ENCODE data around the gene VASH1.

VASH1 gene

GRCh38 chr14:76778546-76779215 lies 17.4 kb downstream of the VASH1 start:
- Histone ChIP-seq H3K9me3 (ENCODE audit: control insufficient read depth, low read length) (no peaks in the 10 kb centered on the region), H3K4me1 (ENCODE audit: control insufficient read depth, insufficient read depth, low read length) (peaks cover 7% of the 10 kb centered on the region), H3K27me3 (ENCODE audit: control insufficient read depth, insufficient read depth, low read length, poor library complexity, severe bottlenecking) (no peaks in the 10 kb centered on the region), H3K27ac (ENCODE audit: insufficient read depth, low read depth, low read length, poor library complexity, severe bottlenecking) (no peak overlapping the region), H3K36me3 (ENCODE audit: control insufficient read depth, insufficient read depth, low read length) (peaks cover 11% of the 10 kb centered on the region), H3K4me3 (ENCODE audit: insufficient read depth, low read depth, low read length) (no peak overlapping the region)
- WGBS, 2 experiments: 94% methylated on average over 16 of the region's 16 CpGs

- no peak overlapping the region for H3K27ac ChIP-seq (ENCODE audit: insufficient read depth, low read depth, low read length, poor library complexity, severe bottlenecking)
- H3K36me3 ChIP-seq (ENCODE audit: control insufficient read depth, insufficient read depth, low read length): peaks cover 11% of the 10 kb centered on the region
- H3K4me1 ChIP-seq (ENCODE audit: control insufficient read depth, insufficient read depth, low read length): peaks cover 7% of the 10 kb centered on the region
- 93 to 97% methylated on average over 7 of the region's 7 CpGs for WGBS, 2 experiments
- no peaks in the 10 kb centered on the region for H3K9me3 ChIP-seq (ENCODE audit: control insufficient read depth, low read length)
- no peak overlapping the region for H3K4me3 ChIP-seq (ENCODE audit: insufficient read depth, low read depth, low read length)
- H3K27me3 ChIP-seq (ENCODE audit: control insufficient read depth, insufficient read depth, low read length, poor library complexity, severe bottlenecking): no peaks in the 10 kb centered on the region
Measured at GRCh38 chr14:76779221-76780057, 18.2 kb downstream of the VASH1 start.

GRCh38 chr14:76780058-76780345 lies 18.7 kb downstream of the VASH1 start:
- Histone ChIP-seq H3K9me3 (ENCODE audit: control insufficient read depth, low read length) (no peaks in the 10 kb centered on the region), H3K36me3 (ENCODE audit: control insufficient read depth, insufficient read depth, low read length) (peaks cover 11% of the 10 kb centered on the region), H3K4me1 (ENCODE audit: control insufficient read depth, insufficient read depth, low read length) (peaks cover 7% of the 10 kb centered on the region), H3K27me3 (ENCODE audit: control insufficient read depth, insufficient read depth, low read length, poor library complexity, severe bottlenecking) (no peaks in the 10 kb centered on the region), H3K27ac (ENCODE audit: insufficient read depth, low read depth, low read length, poor library complexity, severe bottlenecking) (no peak overlapping the region), H3K4me3 (ENCODE audit: insufficient read depth, low read depth, low read length) (no peak overlapping the region)
- 95 to 97% methylated on average over 2 of the region's 2 CpGs for WGBS, 2 experiments

GRCh38 chr14:76780360-76780759 lies 19.1 kb downstream of the VASH1 start:
- H3K4me1 ChIP-seq (ENCODE audit: control insufficient read depth, insufficient read depth, low read length): peaks cover 7% of the 10 kb centered on the region
- WGBS, 2 experiments: 75 to 77% methylated on average over 5 of the region's 5 CpGs
- peaks cover 11% of the 10 kb centered on the region for H3K36me3 ChIP-seq (ENCODE audit: control insufficient read depth, insufficient read depth, low read length)
- no peaks in the 10 kb centered on the region for H3K9me3 ChIP-seq (ENCODE audit: control insufficient read depth, low read length)
- H3K27me3 ChIP-seq (ENCODE audit: control insufficient read depth, insufficient read depth, low read length, poor library complexity, severe bottlenecking): no peaks in the 10 kb centered on the region
- H3K27ac ChIP-seq (ENCODE audit: insufficient read depth, low read depth, low read length, poor library complexity, severe bottlenecking): no peak overlapping the region
- H3K4me3 ChIP-seq (ENCODE audit: insufficient read depth, low read depth, low read length): no peak overlapping the region

GRCh38 chr14:76780875-76781647 lies 19.8 kb downstream of the VASH1 start:
- Histone ChIP-seq H3K27ac (ENCODE audit: insufficient read depth, low read depth, low read length, poor library complexity, severe bottlenecking) (no peak overlapping the region), H3K36me3 (ENCODE audit: control insufficient read depth, insufficient read depth, low read length) (peaks cover 11% of the 10 kb centered on the region), H3K4me1 (ENCODE audit: control insufficient read depth, insufficient read depth, low read length) (peaks cover 7% of the 10 kb centered on the region), H3K9me3 (ENCODE audit: control insufficient read depth, low read length) (no peaks in the 10 kb centered on the region), H3K27me3 (ENCODE audit: control insufficient read depth, insufficient read depth, low read length, poor library complexity, severe bottlenecking) (no peaks in the 10 kb centered on the region), H3K4me3 (ENCODE audit: insufficient read depth, low read depth, low read length) (no peak overlapping the region)
- WGBS, 2 experiments: 91 to 92% methylated on average over 11 of the region's 11 CpGs

GRCh38 chr14:76781648-76782051 lies 20.4 kb downstream of the VASH1 start:
- WGBS, 2 experiments: 97 to 100% methylated on average over 2 of the region's 2 CpGs
- Histone ChIP-seq H3K36me3 (ENCODE audit: control insufficient read depth, insufficient read depth, low read length) (peaks cover 11% of the 10 kb centered on the region), H3K27me3 (ENCODE audit: control insufficient read depth, insufficient read depth, low read length, poor library complexity, severe bottlenecking) (no peaks in the 10 kb centered on the region), H3K9me3 (ENCODE audit: control insufficient read depth, low read length) (no peaks in the 10 kb centered on the region), H3K27ac (ENCODE audit: insufficient read depth, low read depth, low read length, poor library complexity, severe bottlenecking) (no peak overlapping the region), H3K4me3 (ENCODE audit: insufficient read depth, low read depth, low read length) (no peak overlapping the region), H3K4me1 (ENCODE audit: control insufficient read depth, insufficient read depth, low read length) (peaks cover 2% of the 10 kb centered on the region)

- 94 to 95% methylated on average over 10 of the region's 10 CpGs for WGBS, 2 experiments
- Histone ChIP-seq H3K27ac (ENCODE audit: insufficient read depth, low read depth, low read length, poor library complexity, severe bottlenecking) (no peak overlapping the region), H3K36me3 (ENCODE audit: control insufficient read depth, insufficient read depth, low read length) (peaks cover 11% of the 10 kb centered on the region)
Measured at GRCh38 chr14:76782115-76782884, 21.0 kb downstream of the VASH1 start.

GRCh38 chr14:76782885-76783566 lies 21.8 kb downstream of the VASH1 start:
- Histone ChIP-seq H3K27me3 (ENCODE audit: control insufficient read depth, insufficient read depth, low read length, poor library complexity, severe bottlenecking) (no peaks in the 10 kb centered on the region), H3K9me3 (ENCODE audit: control insufficient read depth, low read length) (no peaks in the 10 kb centered on the region), H3K4me1 (ENCODE audit: control insufficient read depth, insufficient read depth, low read length) (no peaks in the 10 kb centered on the region), H3K36me3 (ENCODE audit: control insufficient read depth, insufficient read depth, low read length) (peaks cover 11% of the 10 kb centered on the region), H3K4me3 (ENCODE audit: insufficient read depth, low read depth, low read length) (no peak overlapping the region), H3K27ac (ENCODE audit: insufficient read depth, low read depth, low read length, poor library complexity, severe bottlenecking) (no peak overlapping the region)
- 78 to 81% methylated on average over 9 of the region's 9 CpGs for WGBS, 2 experiments

More at GRCh38 chr14:76782115-76782884, 21.0 kb downstream of the VASH1 start:
- H3K9me3 ChIP-seq (ENCODE audit: control insufficient read depth, low read length): no peaks in the 10 kb centered on the region
- H3K27me3 ChIP-seq (ENCODE audit: control insufficient read depth, insufficient read depth, low read length, poor library complexity, severe bottlenecking): no peaks in the 10 kb centered on the region
- no peaks in the 10 kb centered on the region for H3K4me1 ChIP-seq (ENCODE audit: control insufficient read depth, insufficient read depth, low read length)
- H3K4me3 ChIP-seq (ENCODE audit: insufficient read depth, low read depth, low read length): no peak overlapping the region

- Histone ChIP-seq H3K9me3 (ENCODE audit: control insufficient read depth, low read length) (no peaks in the 10 kb centered on the region), H3K36me3 (ENCODE audit: control insufficient read depth, insufficient read depth, low read length) (peaks cover 11% of the 10 kb centered on the region), H3K4me3 (ENCODE audit: insufficient read depth, low read depth, low read length) (no peak overlapping the region), H3K27ac (ENCODE audit: insufficient read depth, low read depth, low read length, poor library complexity, severe bottlenecking) (no peak overlapping the region), H3K27me3 (ENCODE audit: control insufficient read depth, insufficient read depth, low read length, poor library complexity, severe bottlenecking) (no peaks in the 10 kb centered on the region), H3K4me1 (ENCODE audit: control insufficient read depth, insufficient read depth, low read length) (no peaks in the 10 kb centered on the region)
- WGBS, 2 experiments: 86 to 90% methylated on average over 6 of the region's 6 CpGs
Measured at GRCh38 chr14:76784266-76784874, 23.1 kb downstream of the VASH1 start.
